ENCODE data around the gene DCAF6. TPM values are rescaled to one million over a fixed set of nuclear protein-coding genes. Genes with fewer than 3 reads are reported as not detected.
A peak's percentile ranks its signal among the peaks of the same experiment; 100 is the strongest.

Gene DCAF6
- total RNA-seq, 1 donor from 2014 or later, result 28.1 TPM

DNA sequence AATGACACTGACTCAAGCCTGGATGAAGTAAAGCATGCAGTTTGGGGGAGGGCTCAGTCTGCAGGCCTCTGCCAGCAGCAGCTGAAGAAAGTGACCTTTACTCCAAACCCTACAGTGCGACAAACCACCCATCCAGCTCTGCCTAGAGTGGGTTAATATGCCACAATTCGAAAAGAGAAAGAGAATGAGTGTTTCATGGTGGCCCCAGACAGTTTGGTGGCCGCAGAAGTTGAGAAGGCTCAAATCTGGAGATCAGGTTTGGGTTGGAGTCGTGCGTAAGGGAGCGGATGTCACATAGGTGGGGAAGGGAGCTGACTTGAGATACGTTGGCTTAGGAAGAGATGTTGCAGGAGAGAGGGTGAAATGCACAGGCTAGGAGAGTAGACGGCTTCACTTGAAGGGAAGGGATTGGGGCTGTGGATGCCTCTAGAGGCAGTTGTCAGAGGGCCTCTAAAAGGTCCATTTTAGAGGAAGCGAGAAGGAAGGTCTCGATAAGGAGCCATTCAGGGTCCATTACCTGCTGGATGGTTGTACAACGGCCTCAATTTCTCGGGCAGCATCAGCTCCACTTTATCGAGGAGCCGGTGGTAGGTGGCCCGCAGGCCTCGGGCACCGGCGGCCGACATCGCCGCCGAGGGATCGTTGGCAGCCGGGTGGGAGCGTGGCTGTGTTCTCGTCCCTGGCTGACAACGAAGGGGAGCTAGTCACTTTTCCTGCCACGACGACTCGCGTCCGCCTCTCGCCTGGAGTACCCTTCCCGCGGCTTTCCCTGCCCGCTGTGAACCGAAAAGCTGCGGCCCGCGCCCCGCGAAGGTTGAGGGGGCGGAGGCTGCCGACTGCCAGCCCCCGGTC lies 1.0 kb upstream of the DCAF6 start:
- TF ChIP-seq CTCF (IDR thresholded peaks at IDR 0.05; ENCODE audit: partially characterized antibody, unreplicated experiment), result no peak
- H3K4me3 Mint-ChIP-seq (ENCODE audit: unreplicated experiment), result peak overlapping the region; percentile 100
- H3K27ac Mint-ChIP-seq (ENCODE audit: unreplicated experiment), result peak overlapping the region; percentile 98
- no peak for DNase-seq
- H3K36me3 Mint-ChIP-seq (ENCODE audit: unreplicated experiment), result peaks cover 3% of the 10 kb centered on the region
- peaks cover 17% of the 10 kb centered on the region for H3K9me3 Mint-ChIP-seq (ENCODE audit: unreplicated experiment)
- H3K4me1 Mint-ChIP-seq (ENCODE audit: low read depth, unreplicated experiment), result peaks cover 12% of the 10 kb centered on the region
- peaks cover 14% of the 10 kb centered on the region for H3K27me3 Mint-ChIP-seq (ENCODE audit: unreplicated experiment)

- Mint-ChIP-seq H3K4me1 (ENCODE audit: low read depth, unreplicated experiment) (peaks cover 12% of the 10 kb centered on the region), H3K36me3 (ENCODE audit: unreplicated experiment) (peaks cover 3% of the 10 kb centered on the region), H3K27me3 (ENCODE audit: unreplicated experiment) (peaks cover 14% of the 10 kb centered on the region), H3K4me3 (ENCODE audit: unreplicated experiment) (peak within 1 kb of the TSS; percentile 100), H3K27ac (ENCODE audit: unreplicated experiment) (peak within 1 kb of the TSS; percentile 100), H3K9me3 (ENCODE audit: unreplicated experiment) (peaks cover 17% of the 10 kb centered on the region)
- DNase-seq, result peak; percentile 42
- TF ChIP-seq CTCF (IDR thresholded peaks at IDR 0.05; ENCODE audit: partially characterized antibody, unreplicated experiment), result no peak
Measured at GRCh38 chr1:167936930-167937708, 636 bp downstream of the DCAF6 start, which contains the start of gene MPC2. TSS of gene MPC2 (minus strand) at chr1:167937072. CDS start at chr1:167935841, 1,231 bp downstream.

- no peak for DNase-seq
Measured at GRCh38 chr1:167937709-167938010, 1.2 kb downstream of the DCAF6 start.

DNA sequence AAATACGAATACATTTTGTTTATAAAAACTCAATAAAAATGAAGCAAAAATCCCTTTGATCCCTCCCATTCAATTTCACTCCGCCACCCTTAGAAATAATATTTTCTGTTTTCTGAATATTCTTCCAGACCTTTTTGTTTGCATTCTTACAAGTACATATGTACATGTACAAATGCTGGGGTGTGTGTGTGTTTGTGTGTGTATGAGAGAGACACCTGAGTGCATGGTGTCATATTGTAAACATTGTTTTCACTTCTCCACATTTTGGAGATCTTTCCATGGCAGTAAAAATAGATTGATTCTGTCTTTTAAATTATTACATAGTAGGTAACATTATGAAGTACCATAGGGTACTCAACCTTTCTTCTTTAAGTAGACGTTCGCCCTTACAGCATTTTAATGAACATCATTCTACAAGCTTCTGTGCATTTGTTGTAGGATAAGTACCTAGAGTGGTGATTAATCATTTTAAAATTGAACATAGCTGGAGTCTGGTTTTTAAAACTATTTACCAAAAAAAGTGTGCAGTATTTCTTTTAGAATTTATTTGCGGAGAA lies 1.7 kb downstream of the DCAF6 start:
- Mint-ChIP-seq H3K9me3 (ENCODE audit: unreplicated experiment) (peaks cover 17% of the 10 kb centered on the region), H3K27ac (ENCODE audit: unreplicated experiment) (peak overlapping the region; percentile 40), H3K27me3 (ENCODE audit: unreplicated experiment) (peaks cover 14% of the 10 kb centered on the region), H3K4me1 (ENCODE audit: low read depth, unreplicated experiment) (peaks cover 12% of the 10 kb centered on the region), H3K4me3 (ENCODE audit: unreplicated experiment) (peak overlapping the region; percentile 99), H3K36me3 (ENCODE audit: unreplicated experiment) (peaks cover 3% of the 10 kb centered on the region)
- no peak for TF ChIP-seq CTCF (IDR thresholded peaks at IDR 0.05; ENCODE audit: partially characterized antibody, unreplicated experiment)
- DNase-seq, result no peak

More at GRCh38 chr1:167937709-167938010, 1.2 kb downstream of the DCAF6 start:
- no peak for TF ChIP-seq CTCF (IDR thresholded peaks at IDR 0.05; ENCODE audit: partially characterized antibody, unreplicated experiment)
- Mint-ChIP-seq H3K27me3 (ENCODE audit: unreplicated experiment) (peaks cover 14% of the 10 kb centered on the region), H3K4me3 (ENCODE audit: unreplicated experiment) (peak overlapping the region; percentile 99), H3K27ac (ENCODE audit: unreplicated experiment) (peak overlapping the region; percentile 92), H3K4me1 (ENCODE audit: low read depth, unreplicated experiment) (peaks cover 12% of the 10 kb centered on the region), H3K36me3 (ENCODE audit: unreplicated experiment) (peaks cover 3% of the 10 kb centered on the region), H3K9me3 (ENCODE audit: unreplicated experiment) (peaks cover 17% of the 10 kb centered on the region)
